HG03575 (cell line): ENCODE results near the gene ANKIB1.
"Not testable (repeated sequence)": the region's sequence is repeated elsewhere in the genome, so short reads cannot be mapped to it uniquely, and the experiment has no call there.

ENCODE experiments used
- ATAC-seq: cut with Tn5 transposase; IDR thresholded peaks from one replicate; pipeline ENCODE4 v1.9.1; 2021; ENCODE audit not compliant: unreplicated experiment, insufficient number of reproducible peaks, low FRiP score; ENCODE audit errors: extremely low read depth

Gene ANKIB1, protein sequence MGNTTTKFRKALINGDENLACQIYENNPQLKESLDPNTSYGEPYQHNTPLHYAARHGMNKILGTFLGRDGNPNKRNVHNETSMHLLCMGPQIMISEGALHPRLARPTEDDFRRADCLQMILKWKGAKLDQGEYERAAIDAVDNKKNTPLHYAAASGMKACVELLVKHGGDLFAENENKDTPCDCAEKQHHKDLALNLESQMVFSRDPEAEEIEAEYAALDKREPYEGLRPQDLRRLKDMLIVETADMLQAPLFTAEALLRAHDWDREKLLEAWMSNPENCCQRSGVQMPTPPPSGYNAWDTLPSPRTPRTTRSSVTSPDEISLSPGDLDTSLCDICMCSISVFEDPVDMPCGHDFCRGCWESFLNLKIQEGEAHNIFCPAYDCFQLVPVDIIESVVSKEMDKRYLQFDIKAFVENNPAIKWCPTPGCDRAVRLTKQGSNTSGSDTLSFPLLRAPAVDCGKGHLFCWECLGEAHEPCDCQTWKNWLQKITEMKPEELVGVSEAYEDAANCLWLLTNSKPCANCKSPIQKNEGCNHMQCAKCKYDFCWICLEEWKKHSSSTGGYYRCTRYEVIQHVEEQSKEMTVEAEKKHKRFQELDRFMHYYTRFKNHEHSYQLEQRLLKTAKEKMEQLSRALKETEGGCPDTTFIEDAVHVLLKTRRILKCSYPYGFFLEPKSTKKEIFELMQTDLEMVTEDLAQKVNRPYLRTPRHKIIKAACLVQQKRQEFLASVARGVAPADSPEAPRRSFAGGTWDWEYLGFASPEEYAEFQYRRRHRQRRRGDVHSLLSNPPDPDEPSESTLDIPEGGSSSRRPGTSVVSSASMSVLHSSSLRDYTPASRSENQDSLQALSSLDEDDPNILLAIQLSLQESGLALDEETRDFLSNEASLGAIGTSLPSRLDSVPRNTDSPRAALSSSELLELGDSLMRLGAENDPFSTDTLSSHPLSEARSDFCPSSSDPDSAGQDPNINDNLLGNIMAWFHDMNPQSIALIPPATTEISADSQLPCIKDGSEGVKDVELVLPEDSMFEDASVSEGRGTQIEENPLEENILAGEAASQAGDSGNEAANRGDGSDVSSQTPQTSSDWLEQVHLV

DNA sequence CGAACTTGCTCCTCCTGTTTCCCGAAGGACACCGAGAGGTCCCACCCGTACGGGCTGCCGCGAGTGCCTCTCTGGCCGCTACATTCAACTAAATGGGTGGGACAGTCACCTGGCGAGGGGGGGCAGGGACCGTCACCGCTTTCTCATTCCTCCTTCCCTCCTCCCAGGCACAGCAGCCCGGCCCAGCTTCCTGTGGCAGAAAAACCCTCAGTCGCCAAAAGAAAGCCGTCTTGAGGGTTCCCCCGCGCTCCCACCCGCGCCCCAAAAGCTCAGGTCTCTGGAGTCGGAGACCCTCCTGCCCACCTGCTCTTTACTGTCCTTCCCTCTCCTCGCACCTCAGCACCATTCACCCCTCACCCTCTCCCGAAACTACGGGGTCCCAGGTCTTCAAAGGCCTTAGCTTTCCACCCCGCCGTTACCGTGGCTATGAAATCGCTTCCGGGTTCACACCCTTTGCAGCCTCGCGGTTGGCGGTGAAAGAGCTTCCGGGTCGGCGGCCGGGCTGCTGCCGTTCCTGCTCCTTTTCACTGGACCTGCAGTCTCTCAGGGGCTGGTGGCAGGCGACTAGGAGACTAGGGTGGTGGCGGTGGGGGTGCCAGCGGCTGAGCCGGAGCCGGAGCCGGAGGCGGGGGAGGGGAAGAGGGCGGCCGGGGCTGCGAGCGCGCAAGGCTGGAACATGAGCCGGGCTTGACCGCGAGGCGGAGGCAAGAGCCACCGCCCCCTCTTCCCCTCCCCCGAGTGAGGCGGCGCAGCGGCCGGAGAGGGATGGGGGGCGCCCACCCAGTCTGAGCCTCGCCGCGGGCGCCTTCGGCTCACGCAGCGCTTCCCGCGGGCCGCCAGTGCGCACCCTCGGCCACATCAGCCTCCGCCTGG is at the start of gene ANKIB1, which contains the start of gene KRIT1:
TSS of gene ANKIB1 (plus strand) at position 488 of the 873 bp plus-strand sequence. CDS start 49,005 bp downstream, outside the sequence.
TSS of gene KRIT1 (minus strand) at position 428 of the 873 bp plus-strand sequence. CDS start 3,779 bp downstream, outside the sequence.
- ATAC-seq, result peak; percentile 37

GRCh38 chr7:92200791-92201190 is 45.0 kb upstream of the ANKIB1 start:
- ATAC-seq, result no peak

- ATAC-seq, result no peak
Measured at GRCh38 chr7:92205987-92206386, 39.8 kb upstream of the ANKIB1 start.

- no peak for ATAC-seq
Measured at GRCh38 chr7:92206672-92207071, 39.1 kb upstream of the ANKIB1 start.

DNA sequence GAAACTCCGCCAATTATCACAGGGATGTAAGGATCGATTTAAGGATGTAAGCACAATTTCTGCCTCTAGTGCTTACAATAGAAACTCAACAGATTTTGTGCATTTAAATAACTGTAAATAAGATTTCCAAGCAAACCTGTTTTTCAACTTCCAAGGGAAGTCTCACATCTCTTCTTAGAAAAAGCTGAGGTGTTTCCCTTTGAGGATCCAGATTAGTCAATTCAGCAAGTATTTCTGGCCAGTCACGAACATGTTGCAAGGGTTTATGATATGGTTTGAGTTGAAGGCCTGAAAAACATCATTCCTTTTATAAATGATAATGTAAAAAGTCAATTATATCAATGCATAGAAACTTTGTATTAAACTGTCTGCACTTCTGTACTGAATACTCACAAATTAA is 24.0 kb upstream of the ANKIB1 start:
- no peak for ATAC-seq

- no peak for ATAC-seq
Measured at GRCh38 chr7:92226981-92227380, 18.8 kb upstream of the ANKIB1 start.

- ATAC-seq, result no peak
Measured at GRCh38 chr7:92228100-92228499, 17.7 kb upstream of the ANKIB1 start.

DNA sequence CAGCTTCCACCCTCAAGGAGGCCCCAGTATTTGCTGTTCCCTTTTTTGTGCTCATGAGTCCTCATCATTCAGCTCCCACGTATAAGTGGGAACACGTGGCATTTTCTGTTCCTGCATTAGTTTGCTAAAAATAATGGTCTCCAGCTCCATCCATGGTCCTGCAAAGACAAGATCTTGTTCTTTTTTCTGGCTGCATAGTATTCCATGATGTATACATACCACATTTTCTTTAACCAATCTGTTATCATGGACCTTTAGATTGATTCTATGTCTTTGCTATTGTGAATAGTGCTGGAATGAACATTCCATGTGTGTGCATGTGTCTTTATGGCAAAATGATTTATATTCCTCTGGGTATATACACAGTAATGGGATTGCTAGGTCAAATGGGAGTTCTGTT is 17.0 kb upstream of the ANKIB1 start:
- no peak for ATAC-seq

DNA sequence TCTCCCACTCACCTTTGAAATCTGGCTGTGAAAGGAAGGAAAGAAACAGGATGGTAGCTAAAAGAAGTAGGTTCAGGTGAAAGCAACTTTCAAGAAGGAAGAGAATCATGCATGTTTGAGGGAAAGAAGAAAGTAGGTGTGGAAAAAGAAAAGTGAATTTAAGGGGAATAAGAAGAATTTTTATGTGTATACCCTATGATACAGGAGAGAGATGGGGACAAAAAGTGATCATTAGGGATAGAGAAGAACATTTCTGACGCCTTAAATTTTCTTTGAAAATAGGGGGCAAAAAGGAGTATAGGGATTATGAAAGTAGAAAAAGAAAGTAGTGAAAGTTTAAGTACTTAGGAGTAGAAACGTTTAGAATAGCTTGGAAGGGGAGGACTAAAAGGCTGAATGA is 15.2 kb upstream of the ANKIB1 start:
- no peak for ATAC-seq

DNA sequence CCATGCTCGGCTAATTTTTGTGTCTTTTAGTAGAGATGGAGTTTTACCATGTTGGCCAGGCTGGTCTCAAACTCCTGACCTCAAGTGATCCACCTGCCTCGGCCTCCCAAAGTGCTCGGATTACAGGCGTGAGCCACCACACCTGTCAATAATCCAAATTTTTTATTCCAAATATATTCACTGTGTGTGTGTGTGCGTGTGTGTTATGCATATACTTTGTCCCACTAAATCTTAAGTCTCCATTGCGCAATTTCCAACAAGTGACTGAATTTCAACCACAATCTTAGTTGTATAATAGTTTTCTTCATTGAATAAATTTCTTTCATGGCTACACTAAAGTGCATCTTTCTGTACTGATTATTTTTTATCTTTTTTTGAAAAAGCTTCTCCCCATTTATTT is 2.8 kb upstream of the ANKIB1 start:
- no peak for ATAC-seq

DNA sequence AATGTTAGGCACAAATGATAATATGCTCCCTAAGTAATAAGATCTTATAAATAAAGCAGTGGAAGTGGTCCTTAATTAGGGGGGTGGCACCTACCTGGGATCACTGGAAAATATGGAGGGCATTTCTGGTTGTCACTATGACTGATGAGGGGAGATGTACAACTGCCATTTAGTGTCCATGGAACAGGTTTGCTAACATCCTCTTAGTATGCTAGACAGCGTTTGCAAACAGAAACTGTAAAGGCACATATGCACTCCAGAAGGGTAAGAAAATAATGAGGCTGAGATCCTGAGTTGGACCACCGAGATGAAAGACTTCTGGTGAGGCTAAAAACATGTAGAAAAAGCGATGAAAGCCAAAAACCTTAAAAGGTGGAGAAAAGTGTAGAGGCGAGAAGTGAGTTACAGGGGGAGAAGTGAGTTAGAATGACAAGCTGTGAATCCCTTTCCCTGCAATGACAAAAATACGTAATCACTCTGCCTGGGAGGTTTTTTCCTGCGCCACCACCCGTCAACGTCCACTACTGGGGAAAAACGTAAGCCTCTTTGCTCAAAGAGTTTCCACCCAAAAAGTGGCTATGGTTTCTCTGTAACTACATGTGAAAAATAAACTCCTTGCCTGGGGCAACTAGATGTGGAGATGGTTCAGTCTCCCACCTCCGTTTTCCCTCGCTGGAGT is 827 bp upstream of the ANKIB1 start:
- ATAC-seq, result no peak

GRCh38 chr7:92246360-92247101 is 757 bp downstream of the ANKIB1 start:
- ATAC-seq, result peak; percentile 5

GRCh38 chr7:92250603-92251002 is 4.8 kb downstream of the ANKIB1 start:
- ATAC-seq, result no peak

- ATAC-seq, result no peak
Measured at GRCh38 chr7:92251181-92251580, 5.4 kb downstream of the ANKIB1 start.

GRCh38 chr7:92253251-92253650 is 7.5 kb downstream of the ANKIB1 start:
- ATAC-seq, result no peak

DNA sequence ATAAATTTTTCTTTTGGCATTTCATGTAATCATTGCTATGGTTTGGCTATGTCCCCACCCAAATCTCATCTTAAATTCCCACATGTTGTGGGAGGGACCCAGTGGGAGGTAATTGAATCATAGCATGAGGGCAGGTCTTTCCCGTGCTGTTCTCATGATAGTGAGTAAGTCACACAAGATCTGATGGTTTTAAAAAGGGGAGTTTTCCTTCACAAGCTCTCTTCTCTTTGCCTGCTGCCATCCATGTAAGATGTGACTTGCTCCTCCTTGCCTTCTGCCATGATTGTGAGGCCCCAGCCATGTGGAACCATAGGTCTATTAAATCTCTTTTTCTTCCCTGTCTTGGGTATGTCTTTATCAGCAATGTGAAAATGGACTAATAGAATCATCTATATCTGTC is 9.0 kb downstream of the ANKIB1 start:
- ATAC-seq, result not testable (repeated sequence)

GRCh38 chr7:92255308-92255707 is 9.5 kb downstream of the ANKIB1 start:
- no peak for ATAC-seq
